GM18505 (cell line): ENCODE measurements around the gene ABL1.
A peak's percentile ranks its signal among the peaks of the same experiment; 100 is the strongest.

ENCODE experiments used
- ATAC-seq: cut with Tn5 transposase; IDR thresholded peaks from one replicate; pipeline ENCODE4 v1.9.1; 2021; ENCODE audit not compliant: unreplicated experiment
- POLR2A ChIP-seq: IDR thresholded peaks from 4 replicates; pipeline ENCODE4 v1.6.1; 2011; ENCODE audit warnings: borderline replicate concordance; ENCODE audit not compliant: insufficient read depth, insufficient read length; ENCODE audit errors: extremely low read depth

Gene ABL1

GRCh38 chr9:130835441-130836298, 616 bp downstream of the ABL1 start:
- ATAC-seq, result peak; percentile 29
- TF ChIP-seq POLR2A, result no peak

DNA sequence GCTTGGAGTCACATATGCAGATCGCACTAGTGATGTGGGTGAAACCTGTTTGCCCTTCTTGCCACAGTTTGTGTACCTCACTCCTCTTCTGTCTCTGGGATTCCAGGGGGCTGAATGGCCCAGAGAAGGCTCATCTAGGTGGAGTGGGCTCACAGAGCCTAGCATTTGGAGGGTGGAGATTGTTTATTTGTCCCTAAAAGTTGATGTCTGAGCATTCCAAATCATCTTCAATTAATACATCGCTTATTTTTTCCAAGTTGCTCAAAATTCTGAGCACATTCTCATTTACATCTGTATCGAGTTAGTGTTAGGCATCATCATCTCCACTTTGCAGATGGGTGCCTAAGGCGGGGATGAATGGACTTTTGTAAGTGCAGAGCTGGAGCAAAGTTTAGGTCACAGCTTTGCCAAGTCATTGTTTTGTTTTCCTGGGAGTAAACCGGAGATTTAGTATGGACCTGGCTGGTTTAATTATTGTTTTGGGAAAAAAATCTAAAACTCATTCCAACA, 2.0 kb downstream of the ABL1 start:
- TF ChIP-seq POLR2A, result no peak
- no peak for ATAC-seq

GRCh38 chr9:130837643-130838042, 2.6 kb downstream of the ABL1 start:
- TF ChIP-seq POLR2A, result no peak
- ATAC-seq, result no peak

- no peak for TF ChIP-seq POLR2A
Measured at GRCh38 chr9:130839132-130840111, 4.4 kb downstream of the ABL1 start.

GRCh38 chr9:130842545-130842944, 7.5 kb downstream of the ABL1 start:
- no peak for TF ChIP-seq POLR2A
- ATAC-seq, result no peak

More at GRCh38 chr9:130839132-130840111, 4.4 kb downstream of the ABL1 start:
- no peak for ATAC-seq

DNA sequence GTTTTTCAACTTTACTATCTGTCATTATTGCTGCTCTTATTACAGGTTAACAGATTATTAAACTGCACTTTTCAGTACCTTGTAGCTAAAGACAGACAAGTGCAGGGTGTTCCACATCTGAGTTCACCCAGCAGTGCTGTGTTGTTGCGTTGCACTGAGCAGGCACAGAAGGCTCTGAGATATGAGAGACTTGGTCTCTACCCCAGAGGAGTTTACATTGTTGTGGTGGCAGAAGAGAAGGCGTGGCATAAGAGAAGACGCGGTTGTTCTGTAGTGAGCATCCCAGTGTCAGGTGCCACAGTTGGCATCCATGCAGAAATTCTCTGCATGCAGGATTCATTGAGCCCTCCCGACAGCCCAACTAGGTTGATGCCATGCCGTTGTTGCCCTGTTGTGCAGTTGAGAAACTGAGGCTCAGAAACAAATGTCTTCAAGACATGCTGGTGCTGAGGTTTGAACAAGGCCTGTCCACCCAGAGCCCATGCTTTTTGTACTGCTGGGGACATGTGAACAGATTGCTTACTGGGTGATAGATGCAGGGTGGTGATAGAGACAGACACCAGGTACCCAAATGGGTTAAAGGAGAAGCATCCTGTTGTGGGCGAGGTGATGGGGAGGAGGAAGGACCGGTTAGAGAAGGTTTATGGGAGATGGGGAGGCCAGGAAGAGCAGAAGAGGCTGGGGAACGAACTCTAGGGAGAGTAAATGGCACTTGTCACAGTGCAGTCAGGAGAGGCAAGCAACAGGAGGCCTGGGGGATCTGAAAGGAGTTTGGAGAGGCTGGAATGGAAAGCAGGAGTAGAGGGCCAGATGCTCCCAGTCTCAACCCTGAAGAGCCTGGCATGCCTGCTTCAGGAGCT, 8.2 kb downstream of the ABL1 start:
- ATAC-seq, result no peak
- no peak for TF ChIP-seq POLR2A

- no peak for TF ChIP-seq POLR2A
- ATAC-seq, result no peak
Measured at GRCh38 chr9:130844044-130844451, 9.0 kb downstream of the ABL1 start.

- no peak for TF ChIP-seq POLR2A
- no peak for ATAC-seq
Measured at GRCh38 chr9:130845254-130845653, 10.2 kb downstream of the ABL1 start.

DNA sequence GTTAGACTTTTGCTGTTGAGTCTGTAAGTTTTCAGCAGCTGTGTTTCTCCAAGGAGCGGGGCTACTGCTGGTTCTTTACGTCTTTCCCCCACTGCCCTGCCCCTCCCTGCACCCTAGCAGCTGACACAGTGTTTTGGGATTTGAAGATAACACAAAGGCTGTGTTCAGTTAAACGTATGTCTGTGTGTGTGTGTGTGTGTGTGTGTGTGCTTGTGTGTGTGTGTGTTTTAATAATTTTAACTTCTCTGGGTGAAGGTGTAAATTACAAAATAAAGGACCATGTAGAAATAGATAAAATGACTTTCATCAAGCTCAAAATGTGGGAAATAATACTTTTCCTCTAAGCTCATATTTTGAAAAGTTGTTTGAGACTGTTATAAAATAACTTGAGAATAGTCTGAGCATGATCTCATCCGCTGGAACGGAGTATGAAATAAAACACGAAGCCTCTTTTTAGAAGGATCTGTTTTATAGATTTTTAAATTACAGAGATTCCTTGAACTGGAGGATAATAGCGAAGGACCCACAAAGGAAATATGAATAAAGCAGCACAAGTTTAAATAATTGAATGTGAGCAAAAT, 10.9 kb downstream of the ABL1 start:
- TF ChIP-seq POLR2A, result no peak

DNA sequence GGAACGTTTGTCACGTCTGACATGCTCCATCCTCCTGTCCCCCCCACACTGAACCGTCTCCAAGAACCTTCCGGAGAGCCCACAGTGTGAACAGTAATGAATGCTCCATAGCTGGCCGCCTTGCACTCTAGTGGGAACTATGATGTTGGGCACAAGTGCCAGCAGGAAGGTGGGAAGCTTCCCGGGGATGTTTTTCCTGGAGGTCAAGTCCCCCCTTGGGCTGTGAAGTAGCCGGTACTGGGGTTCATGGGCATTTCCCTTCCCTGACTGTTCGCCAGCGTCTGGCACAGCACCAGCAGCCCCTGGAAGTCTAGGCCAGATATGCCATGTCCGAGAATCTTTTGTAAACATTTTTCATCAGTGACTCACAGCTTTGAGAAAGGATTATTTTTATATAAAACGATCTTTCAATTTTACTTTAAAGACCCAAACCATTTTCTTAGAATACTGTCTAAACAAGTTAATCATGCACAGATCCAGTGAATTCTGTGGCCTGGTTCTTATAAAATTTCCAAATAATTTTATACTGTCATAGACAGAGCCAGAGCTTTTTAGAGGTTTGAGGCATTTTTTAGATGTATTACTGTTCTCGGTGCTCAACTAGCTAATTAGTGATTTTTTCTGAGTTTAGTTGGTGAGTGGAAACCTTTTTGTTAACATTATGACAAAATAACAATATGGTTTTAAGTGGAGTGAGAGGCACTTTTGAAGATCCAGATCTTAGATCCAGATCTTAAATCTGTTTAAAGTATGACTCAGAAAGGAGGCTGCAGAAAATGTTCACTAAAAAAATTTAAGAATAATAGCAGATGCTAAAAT, 11.6 kb downstream of the ABL1 start:
- no peak for ATAC-seq
- no peak for TF ChIP-seq POLR2A

More for the DNA sequence above, 10.9 kb downstream of the ABL1 start:
- ATAC-seq, result no peak
